CMK (cell line): ENCODE data around the gene NT5C3A.
"Not testable (repeated sequence)": the region's sequence is repeated elsewhere in the genome, so short reads cannot be mapped to it uniquely, and the experiment has no call there.

Experiments
- DNase-seq: peaks from one replicate; pipeline ENCODE4 v3.0.0-alpha.2; 2010; ENCODE audit warnings: low read depth

NT5C3A gene

DNA sequence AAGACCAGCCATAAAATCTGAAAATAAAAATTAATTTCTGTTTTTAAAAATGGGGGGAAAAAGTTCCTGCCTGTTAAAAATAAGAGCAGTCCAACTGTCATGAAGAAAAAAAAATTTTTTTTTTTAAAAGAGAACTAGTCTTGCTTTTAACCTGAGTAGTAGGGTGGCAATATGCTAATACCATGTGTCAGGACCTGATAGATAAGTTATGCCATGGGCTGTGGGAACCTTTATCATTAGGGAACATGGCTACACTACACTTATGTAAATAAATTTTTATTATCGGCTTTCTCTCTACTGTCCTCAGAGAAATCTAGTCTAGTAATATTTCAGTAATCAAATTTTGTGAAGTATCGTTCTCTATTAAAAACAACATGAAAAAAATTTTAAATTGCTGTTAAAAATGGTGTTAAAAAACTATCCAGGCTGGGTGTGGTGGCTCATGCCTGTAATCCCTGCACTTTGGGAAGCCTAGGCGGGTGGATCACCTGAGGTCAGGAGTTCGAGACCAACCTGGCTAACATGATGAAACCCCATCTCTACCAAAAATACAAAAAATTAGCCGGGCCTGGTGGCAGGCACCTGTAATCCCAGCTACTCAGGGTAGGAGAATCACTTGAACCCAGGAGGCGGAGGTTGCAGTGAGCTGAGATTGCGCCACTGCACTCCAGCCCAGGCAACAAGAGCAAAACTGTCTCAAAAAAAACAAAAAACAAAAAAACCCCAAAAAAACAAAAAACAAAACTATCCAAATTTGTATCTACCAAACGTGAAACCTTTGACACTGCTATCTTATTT, 20.7 kb downstream of the NT5C3A start:
- no peak for DNase-seq

DNA sequence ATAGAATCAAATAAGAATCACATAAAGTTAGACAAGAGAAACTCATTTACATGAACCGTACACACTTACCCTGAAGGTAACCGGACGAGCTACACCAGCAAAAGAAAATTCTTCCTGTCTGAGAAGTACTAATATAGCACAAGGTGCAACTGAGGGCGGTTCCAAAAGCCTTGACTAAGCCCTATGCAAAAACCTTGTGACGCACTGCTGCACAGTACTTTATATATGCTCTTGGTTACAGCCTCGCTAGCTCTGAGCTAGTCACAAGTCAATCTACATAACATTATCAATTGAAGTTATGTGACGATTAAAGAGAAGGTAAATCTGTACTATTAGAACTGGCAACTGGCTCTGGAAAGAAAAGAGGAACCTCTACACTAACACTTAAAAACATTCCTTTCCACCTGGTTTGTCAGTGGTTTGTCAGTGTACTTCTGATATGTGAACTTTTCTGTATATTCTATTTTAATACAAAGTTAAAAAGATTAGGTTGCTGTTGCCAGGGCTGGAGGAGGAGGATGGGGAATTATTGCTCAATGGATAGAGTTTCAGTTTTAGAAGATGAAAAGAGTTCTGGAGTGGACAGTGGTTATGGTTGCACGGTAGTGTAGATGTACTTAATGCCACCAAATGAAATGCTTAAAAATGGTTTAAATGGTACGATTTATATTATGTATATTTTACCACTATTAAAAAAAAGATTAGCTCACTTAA, 21.6 kb downstream of the NT5C3A start:
- DNase-seq = no peak

DNA sequence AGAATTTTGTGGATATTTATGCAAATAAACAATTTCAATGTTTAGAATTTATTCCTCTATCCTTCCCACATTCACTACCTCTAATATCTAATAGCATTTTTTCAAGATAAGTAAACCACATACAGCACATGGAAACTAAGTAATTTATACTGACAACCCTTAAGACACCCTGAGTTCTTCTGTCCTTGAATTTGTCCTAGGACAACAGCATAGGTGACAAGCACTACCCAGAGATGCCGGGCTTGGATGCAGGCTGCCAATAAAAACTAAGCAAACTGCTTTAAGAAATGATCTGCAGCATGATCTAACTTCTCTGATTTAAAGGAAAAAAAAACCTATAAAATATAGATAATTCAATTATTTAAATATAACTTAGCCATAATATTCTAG, 22.7 kb downstream of the NT5C3A start:
- no peak for DNase-seq

DNA sequence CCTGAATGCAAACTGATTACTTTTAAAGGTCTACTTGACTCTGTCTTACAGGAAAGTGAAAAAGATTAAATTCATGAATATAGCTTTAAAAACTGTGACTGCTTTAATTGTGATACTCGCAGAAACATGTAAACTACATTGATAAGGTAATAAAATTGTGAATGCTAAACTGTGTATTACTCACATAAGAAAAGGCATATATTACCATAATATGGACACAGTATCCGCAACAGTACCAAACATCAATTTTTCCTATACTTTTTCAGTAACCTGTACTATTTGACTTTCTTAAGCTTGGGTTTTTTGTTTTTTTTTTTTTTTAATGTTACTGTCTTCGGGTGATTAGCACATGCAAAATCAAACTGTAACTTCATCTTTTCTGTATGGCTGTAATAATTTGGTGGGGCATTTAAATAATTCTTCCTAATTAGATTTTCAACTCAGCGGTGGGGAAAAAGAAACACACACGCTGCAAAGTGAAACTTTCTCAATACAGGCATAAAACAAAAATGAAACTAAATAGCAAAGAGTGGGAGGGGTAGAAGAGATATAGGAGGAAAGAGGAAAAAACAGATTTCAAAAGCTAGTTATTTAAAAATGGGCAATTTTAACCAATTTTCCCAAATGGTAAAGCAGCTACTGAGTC, 23.2 kb downstream of the NT5C3A start:
- DNase-seq = no peak

DNA sequence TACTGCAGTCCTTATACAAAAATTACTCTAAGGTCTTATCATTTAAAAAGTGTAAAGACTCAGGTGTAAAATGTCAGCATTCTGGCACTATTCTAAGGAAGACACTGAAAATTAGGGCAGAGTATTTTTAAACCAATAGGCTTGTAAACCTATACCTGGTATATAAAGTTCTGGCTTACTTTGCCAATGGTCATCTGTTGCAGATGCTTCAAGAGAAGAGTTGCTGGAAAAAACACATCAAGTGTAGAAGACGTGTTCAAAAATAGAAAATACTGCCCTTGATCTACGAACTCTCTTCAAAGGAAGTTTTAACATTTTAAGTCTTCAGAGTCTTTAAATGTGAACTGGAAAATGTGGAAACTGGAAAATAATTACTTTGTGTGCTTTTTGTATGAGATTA, 23.9 kb downstream of the NT5C3A start:
- DNase-seq = no peak

DNA sequence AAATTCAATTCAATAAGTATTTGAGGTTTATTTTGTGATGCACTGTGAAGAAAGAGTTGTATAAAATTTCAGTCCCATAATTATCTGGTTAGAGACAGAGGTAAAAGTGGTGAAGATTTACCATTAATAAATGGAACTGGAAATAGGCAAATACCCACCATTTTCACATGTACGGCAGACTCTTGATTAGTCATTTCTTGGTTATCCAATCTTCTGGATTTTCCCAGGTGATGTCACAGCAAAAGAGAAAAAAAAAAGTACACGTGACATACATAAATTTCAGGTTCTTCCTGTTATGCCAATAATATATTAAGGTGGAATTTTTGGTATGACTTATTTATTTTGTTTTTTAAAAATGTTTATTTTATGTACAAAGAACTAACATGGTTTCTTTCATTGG, 26.8 kb downstream of the NT5C3A start:
- no peak for DNase-seq

DNA sequence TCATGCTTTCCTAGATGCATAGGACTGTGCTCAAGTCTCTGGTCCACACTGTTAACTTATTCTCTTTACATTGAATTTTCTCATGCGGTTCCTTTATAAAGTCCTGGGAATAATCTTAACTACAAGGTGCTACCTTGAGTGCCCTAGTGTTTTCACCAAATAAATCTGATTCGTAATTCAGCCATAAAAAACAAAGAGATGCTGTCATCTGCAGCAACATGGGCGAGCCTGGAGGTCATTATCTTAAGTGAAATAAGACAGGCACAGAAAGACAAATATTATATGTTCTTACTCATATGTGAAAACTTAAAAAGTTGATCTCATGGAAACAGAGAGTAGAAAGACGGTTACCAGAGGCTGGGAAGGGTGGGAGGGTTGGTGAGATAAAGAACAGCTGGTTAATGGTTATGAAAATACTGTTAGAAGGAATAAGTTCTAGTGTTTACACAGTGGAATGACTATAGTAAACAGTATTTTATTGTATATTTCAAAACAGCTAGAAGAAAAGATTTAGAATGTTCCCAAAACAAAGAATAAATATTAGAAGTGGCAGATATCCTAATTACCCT, 38.3 kb downstream of the NT5C3A start:
- no peak for DNase-seq

DNA sequence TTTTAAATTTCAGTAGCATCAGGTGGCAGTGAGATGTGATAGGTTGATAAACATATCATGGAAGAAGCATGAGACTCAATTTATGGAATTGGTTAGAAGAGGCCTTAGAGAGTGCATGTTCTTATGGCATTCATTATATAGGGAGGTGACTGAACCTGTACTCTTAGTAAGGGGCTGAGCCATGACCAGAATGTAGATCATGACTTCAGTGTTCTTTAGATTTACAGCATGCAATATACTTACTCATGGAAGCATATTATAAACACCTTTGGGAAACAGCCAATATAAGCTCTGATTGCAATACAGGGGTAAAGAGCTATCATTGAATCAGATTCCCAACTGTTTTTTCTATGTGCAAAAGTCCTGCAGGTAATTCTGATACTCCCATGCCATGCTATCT, 50.2 kb downstream of the NT5C3A start:
- no peak for DNase-seq

DNA sequence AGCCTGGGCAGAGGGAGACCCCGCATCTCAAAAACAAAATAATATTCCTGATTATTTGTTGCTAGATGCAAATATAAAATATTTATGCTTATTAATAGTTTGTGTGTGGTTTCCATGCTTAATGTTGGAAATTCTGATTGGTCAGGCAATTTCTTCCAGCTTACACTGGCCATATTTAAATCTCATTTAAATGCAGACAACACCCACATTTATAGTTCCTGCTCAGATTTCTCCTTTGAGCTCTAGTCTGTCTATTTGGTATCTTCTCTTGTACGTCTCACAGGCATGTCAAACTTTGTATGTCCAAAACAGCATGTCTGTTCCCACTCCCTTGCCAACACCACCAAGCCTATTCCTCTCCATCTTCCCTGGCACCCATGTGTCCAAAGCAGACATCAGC, 52.8 kb downstream of the NT5C3A start:
- DNase-seq = no peak

DNA sequence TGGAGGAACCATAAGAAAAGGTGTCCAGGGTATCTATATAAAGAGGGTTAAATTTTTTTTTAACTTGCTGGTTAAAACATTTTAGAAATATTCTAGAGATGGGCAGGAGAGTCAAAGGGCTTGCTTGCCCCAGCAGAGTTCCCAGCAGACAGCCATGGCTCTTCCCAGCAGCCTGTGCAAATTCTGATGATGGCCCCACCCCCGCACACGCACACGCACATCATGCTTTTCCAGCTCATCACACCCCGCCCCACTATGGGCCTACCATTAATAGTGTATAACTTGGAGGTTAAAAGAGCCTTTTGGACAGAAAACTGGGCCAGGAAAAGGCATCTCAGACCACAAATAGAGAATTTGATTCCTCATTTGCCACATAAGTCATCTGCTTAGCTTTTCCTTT, 56.9 kb downstream of the NT5C3A start:
- not testable (repeated sequence) for DNase-seq

DNA sequence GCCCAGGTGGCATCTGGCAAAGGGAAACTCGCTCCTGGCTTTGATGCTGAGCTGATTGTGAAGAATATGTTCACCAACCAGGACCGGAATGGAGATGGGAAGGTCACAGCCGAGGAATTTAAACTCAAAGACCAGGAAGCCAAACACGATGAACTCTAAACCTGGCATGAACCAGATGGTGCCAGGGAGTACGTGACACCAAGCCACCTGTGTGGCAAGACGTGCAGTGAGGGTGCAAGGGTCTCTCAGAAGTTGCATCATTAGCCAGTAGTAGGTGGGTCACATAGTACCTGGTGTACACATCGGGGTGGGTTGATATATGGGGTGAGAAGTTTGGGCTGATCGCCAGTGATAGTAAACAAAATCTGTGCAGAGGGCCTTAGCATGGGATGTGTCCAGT, 57.4 kb downstream of the NT5C3A start:
- DNase-seq = not testable (repeated sequence)

DNA sequence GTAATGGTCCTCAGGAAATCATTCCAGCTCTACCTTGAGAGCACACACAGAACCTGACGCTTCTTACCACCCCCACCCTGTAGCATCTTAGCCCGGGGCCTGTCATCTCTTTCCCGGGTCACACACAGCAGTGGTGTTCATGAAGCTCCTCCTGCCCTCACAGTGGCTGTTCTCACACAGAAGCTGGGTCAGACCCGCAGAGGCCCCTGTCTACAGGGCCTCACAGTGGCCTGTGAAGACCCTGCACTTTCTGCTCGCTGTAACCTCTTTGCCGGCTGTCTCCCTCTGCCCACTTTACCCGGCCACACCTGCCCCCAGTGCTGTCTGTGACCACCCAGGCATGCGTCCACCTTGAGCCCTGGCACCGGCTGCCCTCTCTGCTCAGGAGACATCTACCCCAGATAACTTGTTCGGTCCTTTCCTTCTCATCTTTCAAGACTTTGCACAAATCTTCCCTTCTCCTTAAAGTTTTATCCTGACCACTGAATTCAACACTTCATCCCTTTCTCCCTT, 58.4 kb downstream of the NT5C3A start:
- not testable (repeated sequence) for DNase-seq

DNA sequence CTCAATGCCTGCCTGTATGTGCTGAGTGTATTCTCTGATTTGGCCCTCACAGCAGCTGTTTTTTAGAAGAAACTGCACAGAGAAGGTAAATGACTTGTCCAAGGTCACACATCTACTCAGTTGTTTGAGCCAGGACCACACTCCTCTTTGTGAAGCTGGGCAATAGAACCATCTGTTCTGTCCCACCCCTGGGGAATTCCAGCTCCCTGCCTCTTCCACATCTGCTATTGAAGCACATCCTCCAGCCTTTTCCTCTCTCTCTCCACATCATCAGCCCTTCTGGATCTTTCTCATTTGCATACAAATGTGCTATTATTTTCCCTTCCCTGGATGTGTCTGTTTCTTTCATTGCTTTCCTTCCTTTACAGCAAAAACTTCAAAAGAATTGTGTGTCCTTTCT, 59.5 kb downstream of the NT5C3A start:
- not testable (repeated sequence) for DNase-seq

DNA sequence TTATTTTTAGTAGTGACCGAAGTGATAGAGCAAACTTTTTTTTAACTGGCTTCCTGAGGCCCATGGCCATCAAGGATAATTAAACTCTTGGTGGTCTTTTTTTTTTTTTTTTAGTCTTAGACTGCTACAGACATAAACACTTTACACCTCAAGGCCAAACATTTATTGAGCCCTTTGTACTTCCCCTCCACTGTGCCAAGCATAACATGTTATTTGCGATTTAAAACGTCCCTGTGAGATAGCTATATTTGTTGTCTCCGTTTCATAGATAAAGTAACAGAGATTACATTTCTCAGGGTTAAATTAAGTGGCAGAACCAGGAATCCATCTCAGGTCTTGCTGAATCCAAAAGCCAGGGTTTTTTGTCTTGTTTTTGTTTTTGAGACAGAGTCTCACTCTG, 63.2 kb downstream of the NT5C3A start:
- not testable (repeated sequence) for DNase-seq

DNA sequence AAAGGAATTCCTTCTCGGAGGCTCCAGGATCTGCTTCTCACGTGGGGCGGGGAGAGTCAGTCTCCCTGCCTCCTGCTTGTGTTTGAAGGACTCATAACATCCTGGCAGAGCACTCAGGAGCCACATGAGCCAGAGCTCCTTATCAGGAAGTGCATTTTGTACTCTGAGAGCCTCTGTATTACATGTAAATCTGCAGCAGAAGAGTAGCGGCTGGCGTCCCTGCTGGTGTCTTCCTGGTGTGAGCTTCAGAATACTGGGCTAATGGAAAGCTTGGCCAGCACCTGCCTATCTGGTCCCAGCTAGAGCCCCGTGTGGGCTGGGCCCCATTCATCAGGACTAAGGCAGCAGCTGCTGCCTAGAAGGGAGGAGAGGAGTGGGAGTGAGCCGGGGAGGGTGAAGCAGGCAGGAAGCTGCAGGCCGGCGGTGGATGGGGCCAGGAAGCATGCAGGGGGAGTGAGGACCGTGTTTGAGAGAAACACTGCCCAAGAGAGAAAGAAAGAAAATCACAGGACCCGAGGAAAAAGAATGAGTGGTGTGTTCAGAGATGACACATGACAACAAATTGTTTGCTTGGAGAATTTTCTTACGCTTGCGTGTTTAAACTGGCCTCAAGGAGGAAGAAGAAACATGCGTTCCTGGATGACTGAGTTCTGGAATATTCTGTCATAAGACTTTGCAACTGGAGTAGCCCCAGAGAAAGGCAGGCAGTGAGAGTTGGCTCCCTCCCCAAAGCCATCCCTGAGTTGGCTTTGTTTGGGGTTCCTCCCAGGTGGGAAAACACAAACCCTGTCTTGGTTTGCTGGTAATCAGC, 64.0 kb downstream of the NT5C3A start:
- DNase-seq = not testable (repeated sequence)

DNA sequence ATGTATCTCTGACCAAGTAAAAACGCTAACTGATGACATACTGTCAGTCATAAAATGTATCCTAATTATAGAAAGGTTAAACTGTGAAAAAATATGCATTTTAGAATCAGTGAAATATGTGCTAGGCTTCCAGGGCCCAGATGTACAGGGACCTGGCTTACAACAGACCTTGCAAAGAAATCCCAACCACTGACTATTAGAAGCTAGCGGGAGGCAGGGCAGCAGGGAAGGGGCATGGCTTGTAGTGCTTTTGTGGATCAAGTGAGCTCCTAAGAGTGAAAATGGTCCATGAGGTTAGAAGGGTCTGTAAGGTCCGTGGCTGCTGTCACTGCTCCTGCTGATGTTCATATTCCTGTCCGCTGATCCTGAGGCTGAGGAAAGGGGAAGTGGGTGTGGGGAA, 64.6 kb downstream of the NT5C3A start:
- not testable (repeated sequence) for DNase-seq

DNA sequence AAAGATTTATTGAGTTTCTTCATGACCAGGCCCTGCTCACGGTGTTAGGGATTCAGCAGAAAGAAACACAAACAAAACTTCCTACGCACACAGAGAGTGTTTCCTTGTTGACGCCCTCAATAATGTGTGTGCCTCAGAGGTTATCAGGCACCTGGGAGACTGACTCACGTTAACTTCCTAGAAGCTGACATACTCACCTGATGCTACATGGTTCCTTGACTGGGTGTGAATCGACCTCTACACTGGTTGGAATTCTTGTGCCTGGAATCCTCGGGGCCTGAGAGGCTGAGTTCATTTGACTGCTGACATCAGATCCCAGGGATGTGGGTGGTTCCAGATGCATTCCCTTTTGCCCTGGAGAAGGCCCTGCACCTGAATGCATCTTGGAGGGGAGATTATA, 69.8 kb downstream of the NT5C3A start:
- DNase-seq = not testable (repeated sequence)

DNA sequence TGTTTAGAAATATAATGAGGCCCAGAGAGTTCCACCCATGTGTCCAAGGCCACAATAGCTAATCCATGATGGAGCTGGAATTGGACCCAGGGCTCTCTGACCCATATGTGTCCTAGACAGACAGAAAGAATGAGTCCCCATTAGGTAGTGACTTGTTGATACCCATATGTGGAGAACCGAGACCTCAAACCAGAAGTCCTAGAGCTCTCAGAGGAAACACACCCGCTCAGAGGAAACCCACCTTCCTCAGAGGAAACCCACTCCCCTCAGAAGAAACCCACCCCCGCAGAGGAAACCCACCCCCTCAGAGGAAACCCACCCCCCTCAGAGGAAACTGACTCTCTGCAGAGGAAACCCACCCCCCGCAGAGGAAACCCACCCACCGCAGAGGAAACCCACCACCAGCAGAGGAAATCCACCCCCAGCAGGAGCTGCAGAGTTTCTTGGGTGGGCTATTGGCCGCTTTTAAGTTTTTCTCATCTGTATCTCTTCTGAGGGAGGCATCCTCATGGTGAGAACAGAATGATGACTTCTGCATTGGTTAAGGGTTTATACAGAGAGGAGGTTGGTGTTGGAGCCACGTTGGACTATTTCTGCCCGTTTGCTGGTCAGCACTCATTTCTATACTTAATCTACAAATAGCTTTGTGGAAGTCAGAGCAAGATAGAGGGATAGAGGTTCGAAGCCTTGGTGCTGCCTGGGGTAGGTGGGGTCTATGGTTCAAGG, 70.4 kb downstream of the NT5C3A start:
- DNase-seq = not testable (repeated sequence)

DNA sequence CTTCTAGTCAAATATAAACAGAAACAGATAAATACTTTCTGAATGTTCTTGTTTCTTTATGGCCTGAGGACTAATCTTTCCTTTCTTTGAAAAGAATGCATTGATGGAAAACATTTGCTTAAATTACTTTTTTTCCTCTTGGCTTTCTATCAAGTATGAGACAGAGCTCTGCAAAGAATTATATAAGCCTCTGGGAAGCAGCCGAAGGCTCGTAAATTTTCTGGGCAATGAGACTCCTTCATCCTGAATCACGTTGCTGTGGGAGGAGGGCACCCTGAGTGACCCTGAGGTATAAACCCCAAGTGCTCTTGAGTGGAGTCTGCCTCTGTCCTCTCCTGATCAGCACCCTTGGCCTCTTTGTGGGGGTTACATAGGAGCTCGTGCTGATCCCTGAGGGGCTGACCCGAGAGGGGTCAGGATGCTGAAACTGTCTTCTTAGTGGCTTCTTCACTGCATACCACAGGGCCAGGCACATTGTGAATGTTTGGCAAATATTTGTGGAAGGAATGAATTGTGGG, 71.4 kb downstream of the NT5C3A start:
- DNase-seq = not testable (repeated sequence)

DNA sequence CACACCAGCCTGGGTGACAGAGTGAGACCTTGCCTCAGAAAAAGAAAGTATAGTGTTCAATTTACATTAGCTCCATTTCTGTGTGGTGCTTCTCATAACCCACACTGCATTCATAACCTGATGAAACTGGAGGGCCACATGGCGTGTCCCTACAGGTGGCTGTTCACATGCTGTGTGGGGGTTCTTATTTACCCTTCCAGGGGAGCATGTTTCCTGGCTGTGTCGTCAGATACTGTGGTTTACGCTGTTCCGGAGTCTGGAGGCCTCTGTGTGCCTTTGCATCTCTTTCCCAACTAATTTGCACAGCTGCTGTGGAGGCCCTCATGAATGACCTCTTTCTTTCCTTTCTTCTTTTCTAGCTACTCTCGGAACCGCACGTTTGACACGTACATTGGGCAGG, 74.4 kb downstream of the NT5C3A start:
- not testable (repeated sequence) for DNase-seq

DNA sequence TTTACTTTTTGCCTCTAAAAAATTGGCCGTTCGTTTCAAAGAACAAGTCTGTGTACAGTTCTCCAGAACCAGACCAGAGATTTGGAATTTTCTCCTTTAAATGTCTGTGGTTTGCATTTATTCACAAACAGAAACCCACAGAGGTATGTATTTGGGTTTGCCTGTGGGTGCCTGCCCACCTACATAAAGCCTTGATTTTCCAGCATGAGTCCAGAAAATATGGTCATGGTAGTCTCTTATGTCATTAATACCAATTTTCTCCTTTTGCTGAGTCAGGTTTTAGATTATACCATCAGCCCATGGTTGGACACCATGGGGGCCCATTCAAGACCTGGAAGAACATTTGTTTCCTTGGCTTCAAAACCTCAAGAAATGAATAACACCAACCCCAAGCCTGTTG, 82.7 kb downstream of the NT5C3A start:
- DNase-seq = not testable (repeated sequence)
